Stimulated activated CD4-positive, alpha-beta T cell treated with anti-CD3 and anti-CD28 coated beads, Interleukin-4, amount 100 ng/mL, for 24 hours (primary cell): ENCODE measurements around the gene BLNK.
"Not testable (repeated sequence)": the region's sequence is repeated elsewhere in the genome, so short reads cannot be mapped to it uniquely, and the experiment has no call there.

ENCODE experiments used
- DNase-seq: peaks from one replicate; pipeline ENCODE4 v3.0.0-alpha.2; 2020

The BLNK gene

GRCh38 chr10:96271016-96271815, at the start of gene BLNK:
BLNK (minus strand) TSS chr10:96271569; CDS start chr10:96271398, 171 bp downstream.
- DNase-seq, result no peak

- no peak for DNase-seq
Measured at GRCh38 chr10:96319754-96320474, 48.5 kb upstream of the BLNK start.

DNA sequence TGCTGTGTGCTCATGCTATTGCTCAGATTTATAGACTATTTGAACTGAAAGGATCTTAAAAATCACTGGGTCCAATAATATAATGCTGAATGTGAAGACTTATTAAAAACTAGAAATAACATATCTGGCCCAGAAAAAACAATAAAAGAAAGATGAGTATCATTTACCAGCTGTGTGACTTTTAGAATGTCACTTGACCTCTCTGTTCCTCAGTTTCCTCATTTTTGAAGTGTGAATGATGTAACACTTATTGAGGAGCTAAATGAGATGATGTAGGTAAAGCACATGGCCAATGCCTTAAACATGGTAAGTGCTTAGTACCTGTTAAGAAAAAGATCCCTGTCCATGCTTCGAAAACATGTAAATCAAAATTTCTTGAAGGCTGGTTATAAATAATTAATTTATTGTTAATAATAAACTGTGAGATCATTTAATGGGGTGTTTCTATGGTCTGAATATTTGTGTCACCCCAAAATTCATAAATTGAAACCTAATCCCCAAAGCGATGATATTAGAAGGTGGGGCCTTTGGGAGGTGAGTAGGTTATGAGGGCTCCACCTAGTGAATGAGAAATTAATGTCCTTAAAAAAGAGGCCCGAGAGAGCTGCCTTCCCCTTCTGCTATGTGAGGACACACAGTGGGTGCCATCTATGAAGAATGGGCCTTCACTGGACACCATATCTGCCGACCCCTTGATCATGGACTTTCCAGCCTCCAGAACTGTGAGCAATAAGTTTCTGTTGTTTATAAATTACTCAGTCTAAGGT, 45.9 kb upstream of the BLNK start:
- DNase-seq, result no peak

DNA sequence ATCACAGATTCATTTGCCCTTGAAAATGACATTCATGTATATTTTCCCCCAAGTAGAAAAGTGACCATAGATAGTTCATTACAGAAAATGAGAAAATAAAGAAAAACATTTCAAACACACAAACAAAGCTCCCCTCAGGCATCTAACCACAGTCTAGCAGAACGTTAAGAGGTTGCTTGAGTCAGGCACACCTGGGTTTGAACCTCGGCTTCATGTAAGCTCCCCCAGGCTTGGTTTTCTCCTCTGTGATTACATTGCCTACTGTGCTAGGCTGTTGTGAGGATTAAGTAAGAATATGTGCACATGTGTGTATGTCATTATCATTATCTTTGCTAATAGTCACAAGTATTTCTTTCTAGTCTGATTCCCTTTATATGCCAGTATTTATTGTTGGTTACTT, 42.0 kb upstream of the BLNK start:
- no peak for DNase-seq

- no peak for DNase-seq
Measured at GRCh38 chr10:96311180-96311715, 39.9 kb upstream of the BLNK start.

DNA sequence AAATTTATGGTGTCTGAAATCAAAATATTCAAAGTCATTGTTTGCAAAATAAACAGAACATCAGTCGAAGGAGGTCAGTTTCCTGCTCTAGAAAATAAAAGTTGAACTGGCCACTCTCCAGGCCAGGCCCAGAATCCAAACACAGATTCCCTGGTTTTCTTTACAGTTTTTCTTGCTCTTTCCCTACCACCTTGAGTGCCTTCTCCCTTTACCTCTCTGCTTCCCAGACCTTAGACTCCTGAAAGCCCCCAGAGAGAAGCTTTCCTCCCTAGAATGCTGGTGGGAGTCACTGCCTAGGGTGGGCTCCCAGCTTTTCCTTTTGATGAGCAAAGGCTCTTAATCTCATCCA, 38.9 kb upstream of the BLNK start:
- DNase-seq, result no peak

- no peak for DNase-seq
Measured at GRCh38 chr10:96309628-96310320, 38.4 kb upstream of the BLNK start.

DNA sequence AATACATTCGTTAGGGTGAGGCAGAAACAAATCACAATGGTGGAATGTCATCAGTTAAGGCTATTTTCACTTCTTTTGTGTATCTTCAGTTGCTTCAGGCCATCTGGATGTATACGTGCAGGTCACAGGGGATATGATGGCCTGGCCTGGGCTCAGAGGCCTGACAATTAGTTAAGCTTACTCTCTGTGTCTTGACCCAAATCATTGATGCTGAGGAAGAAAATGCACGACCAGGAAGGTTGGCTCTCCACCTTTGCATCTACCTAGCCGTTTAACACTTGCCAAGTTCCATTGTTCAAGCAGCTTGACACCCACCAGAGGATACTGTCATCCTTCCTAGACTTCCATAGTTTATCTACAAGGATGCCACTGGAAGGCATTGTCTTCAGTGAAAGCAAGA, 37.5 kb upstream of the BLNK start:
- not testable (repeated sequence) for DNase-seq

- no peak for DNase-seq
Measured at GRCh38 chr10:96306516-96306915, 35.1 kb upstream of the BLNK start.

DNA sequence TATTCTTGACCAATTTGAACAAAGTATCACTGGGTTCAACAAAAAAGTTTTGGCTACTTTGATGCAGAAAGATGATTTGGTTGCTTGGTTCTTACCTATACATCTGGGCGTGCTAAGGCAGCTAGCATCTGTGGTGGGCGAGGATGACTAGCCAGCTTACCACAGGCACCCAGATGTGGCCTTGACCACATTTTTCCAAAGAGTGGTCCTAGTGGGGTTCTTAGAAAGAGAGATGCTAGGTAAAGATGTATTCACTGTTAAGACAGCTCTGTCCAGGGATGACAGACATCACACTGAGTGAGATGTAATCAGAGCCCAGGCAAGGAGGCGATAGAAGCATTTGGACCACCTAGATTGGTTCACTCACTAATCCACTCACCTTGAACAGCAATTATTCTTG, 33.6 kb upstream of the BLNK start:
- DNase-seq, result no peak

DNA sequence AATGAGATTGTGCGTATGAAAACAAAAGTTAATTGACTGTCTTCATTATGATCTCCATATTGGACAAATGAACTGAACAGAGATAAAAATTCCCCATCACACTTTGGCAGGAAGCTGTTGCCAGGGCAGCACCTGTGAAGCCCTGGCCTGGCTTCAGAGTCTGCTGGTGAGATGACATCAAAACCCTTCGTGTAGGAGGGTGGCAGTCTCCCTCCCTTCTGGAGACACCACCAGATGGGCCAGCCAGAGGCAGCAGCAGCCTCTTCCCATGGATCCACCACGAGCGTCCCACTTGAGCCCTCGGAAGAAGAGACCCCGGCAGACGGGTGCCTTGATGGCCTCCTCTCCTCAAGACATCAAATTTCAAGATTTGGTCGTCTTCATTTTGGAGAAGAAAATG, 32.9 kb upstream of the BLNK start, which contains the start of gene DNTT:
TSS of gene DNTT (plus strand) at position 205 of the 400 bp plus-strand sequence. CDS start at position 269, 64 bp downstream.
- DNase-seq, result no peak

- DNase-seq, result no peak
Measured at GRCh38 chr10:96301616-96302015, 30.2 kb upstream of the BLNK start.

DNA sequence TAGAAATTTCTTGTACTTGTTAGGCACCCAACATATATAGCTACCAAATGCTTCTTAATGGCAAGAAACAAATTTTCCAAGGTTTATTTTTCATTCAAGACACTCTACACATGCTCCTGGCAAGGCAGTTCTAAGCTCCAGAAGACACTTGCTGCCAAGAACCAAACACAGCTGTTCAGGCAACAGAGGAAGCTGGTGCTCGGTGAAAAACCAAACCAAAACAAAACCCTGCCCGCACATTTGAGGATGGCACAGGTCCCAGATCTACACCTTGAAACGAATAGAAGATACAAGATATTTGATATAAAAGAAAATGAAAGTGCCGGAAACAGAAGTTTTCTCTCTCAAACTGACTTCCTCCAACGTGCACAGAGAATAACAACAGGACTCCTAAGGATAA, 28.0 kb upstream of the BLNK start:
- DNase-seq, result no peak

DNA sequence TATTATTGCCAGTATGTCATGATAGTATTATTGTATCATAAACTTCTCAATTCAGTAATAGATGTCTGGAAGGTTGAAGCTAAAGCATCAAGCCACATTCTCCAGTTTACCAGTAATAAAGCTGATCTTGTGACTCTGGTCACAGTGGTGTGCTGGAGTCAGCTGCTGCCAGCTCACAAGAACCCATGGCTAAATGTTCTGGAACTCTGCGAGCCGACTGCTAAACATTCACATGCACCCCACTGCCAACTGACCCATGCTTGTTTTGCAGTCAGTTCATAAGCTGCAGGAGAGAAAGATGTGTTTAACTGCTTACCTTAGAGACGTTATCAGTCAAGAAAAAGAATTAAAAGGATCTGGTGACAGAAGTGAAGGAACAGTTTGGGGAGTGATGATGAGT, 27.0 kb upstream of the BLNK start:
- no peak for DNase-seq

DNA sequence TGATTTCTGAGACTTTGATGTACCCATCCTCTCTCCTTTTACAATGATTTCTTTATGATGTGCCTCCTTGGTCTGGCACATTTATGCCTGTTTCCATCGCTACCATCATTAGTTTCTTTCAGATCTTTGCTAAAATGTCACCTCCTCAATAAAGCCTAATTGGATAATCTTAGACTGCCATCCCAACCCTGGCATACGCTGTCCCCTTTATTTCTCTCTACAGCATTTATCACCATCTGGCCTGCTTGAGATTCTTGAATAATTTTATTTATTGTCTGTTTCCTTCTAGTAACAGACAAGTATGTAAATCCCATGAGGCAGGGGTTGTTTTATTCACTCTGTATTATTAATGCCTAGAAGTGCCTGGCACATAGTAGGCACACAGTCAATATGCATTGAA, 26.1 kb upstream of the BLNK start:
- no peak for DNase-seq

DNA sequence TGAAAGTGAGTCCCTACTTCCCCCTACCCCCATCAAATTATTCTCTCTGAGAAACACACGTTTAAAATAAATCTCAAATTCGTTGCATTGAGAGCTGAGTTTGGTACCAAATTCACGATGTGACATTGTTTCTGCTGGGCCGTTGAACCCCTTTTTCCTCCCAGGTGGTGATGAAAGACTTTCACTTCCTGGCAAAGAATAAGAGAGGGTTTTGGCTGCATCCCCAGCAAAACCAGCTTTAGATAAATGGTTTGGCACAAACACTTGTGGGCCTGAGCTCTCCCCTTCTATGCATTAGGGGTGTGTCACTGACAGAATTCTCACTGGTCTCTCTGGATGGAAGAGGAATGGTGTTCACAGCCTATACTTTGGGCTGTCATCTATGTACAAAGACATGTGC, 24.1 kb upstream of the BLNK start:
- no peak for DNase-seq

DNA sequence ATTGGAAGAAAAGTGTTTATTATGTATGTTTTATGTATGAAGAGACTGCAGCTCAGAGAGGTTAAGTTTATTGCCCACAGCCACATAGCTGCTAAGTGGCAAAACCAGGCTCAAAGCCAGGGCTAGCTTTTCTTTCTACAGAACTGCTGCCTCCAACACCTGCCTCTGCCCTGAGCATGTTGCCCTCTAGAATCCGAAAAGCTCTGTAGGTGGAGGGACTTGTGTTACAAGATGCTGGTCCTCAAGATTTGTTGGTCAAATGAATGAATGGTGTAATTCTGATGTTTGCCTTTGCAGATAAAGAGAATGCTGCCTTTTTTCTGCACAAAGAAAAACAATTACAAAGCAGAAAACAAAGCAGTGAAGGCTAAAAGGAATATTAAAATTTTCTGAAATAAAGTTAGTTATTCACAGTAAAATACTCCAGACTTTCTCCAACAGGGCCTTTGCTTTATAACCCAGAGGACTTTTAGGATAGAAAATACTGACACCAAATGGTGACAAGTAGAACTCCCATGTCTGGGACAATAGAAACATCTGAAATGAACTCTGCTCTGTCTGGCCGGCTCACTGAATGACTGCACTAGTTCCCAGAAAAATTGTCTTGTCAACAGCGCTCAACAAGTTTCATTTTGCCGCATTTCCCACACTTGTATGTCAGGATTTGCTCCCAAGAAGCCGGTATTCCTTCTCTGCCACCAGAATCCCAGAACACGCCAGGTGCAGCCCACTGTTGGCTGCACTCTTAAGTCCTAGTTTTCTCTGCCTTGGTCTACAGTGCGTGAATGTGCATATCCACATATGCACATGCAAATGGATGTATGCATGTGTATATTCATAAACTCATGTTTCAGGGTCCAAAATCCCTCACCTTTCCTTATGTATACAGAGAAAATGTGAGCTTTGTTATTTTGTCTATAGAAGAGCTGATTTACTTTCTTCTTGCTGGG, 21.9 kb upstream of the BLNK start:
- DNase-seq, result no peak

DNA sequence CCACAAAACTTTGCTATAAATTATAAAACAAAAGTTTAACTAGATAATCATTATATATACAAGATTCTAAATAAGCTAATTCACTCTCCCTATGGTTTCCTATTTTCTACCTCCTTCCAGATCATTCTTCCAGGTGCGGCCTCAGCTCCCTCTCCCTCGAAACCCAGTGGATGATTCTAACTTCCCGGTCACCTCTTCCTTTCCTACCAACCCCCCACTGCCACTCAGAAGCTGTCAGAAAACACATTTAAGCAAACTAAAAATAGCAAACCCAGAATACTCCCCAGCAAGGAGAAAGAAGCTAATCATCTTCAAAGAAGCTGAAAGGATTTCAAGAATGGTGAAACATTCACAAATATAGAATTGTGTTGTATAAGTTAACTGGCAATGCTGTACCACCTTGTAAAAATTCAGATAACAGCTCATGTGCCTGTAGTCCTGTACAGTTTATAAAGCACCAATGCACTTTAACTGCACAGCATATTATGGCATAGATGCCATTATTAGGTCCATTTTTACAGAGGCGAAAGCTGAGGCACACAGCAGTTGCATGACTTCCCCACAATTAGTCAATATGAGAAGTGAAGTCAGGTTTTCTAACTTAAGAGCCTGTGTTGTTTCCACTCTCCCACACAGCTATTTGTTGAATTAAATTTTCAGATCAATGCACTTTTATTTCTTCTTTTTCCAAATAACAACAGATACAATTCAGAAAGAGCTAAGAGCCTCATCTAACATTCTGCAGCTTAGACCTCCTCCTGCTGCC, 19.2 kb upstream of the BLNK start:
- DNase-seq, result no peak

- no peak for DNase-seq
Measured at GRCh38 chr10:96289218-96289910, 18.0 kb upstream of the BLNK start.

DNA sequence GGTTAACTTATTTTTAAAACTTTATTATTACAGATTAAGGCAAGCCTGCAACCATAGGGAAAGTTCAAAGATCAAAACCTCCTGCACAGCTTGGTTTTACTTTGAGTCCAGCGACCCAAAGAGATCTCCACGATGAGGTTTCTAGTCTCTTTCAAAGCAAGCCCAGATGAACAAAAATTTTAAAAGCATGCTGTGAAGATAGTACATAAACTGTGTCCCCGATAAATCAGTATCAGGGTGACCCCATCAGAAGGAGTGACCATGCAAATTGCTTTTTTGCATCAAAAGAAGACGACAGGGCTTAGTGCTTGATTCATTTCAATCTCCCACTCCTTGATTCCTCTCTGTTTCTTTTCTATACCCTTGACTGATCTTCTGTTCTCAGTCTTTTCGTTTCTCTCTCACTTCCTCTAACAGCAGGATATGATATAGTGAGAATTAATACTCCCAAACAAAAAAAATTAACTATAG, 16.8 kb upstream of the BLNK start:
- DNase-seq, result no peak
